Thyroid gland (tissue), 4 donors: ENCODE results near the gene NFIX. TPM values are rescaled to one million over a fixed set of nuclear protein-coding genes. Genes with fewer than 3 reads are reported as not detected.

ENCODE experiments used
- DNase-seq, 2 donors: peaks; one replicate each; pipeline ENCODE4 v3.0.0-alpha.2; 2019
- H3K27ac ChIP-seq, 3 donors: fragments of 200-600 bp; sonication (generic); 1 replicate in 2 of 3; 2 replicates in 1 of 3; pipeline ENCODE4 v1.5.1; 2016 to 2019; ENCODE audit warnings: mild to moderate bottlenecking in 1 of 3, moderate library complexity in 1 of 3
- H3K27me3 ChIP-seq: fragments of 200-600 bp; sonication (generic); one replicate; pipeline ENCODE4 v1.5.1; 2019
- H3K36me3 ChIP-seq, 2 donors: fragments of 200-600 bp; sonication (generic); one replicate each; pipeline ENCODE4 v1.5.1; 2016 to 2019
- H3K4me1 ChIP-seq, 2 donors: fragments of 200-600 bp; sonication (generic); one replicate each; pipeline ENCODE4 v1.5.1; 2017 to 2019
- H3K4me3 ChIP-seq, 3 donors: fragments of 200-600 bp; sonication (generic); replicated peaks in 1 of 3; 1 replicate in 2 of 3; 2 replicates in 1 of 3; pipeline ENCODE4 v1.5.1; 2016; ENCODE audit warnings: mild to moderate bottlenecking in 1 of 3
- H3K9me3 ChIP-seq: fragments of 200-600 bp; sonication (generic); one replicate; pipeline ENCODE4 v1.5.1; 2017
- POLR2A ChIP-seq, 2 donors: fragments of 450-650 bp; IDR thresholded peaks; one replicate each; pipeline ENCODE4 v1.6.1; 2017; ENCODE audit warnings: antibody characterized with exemption in 2 of 2, mild to moderate bottlenecking in 2 of 2, moderate library complexity in 1 of 2
- WGBS, 2 donors: methylation state at CpG; one replicate each; pipeline ENCODE4 v1.1.5; 2017; 5-methylcytosine and 5-hydroxymethylcytosine counted together
- intact Hi-C: fragments of 100-400 bp; cut with DNase I; formaldehyde crosslinking; loops from one replicate; pipeline ENCODE4 v1.15.1; 2023
- total RNA-seq, 4 donors: library from RNA; depleted of rRNA; stranded (reverse); fragments of >200 nt; gene quantifications; one replicate each; pipeline ENCODE4 v1.2.3, GENCODE V29; 2016
- TF ChIP-seq, protein P1 (sequence below), 6 experiments: fragments of 200-600 bp in 3 of 6; fragments of 450-650 bp in 3 of 6; sonication (generic) in 3 of 6; IDR thresholded peaks; one replicate each; pipeline ENCODE4 v1.5.1; 2016 to 2019; ENCODE audit warnings: antibody characterized with exemption in 6 of 6, mild to moderate bottlenecking in 2 of 6, inconsistent platforms in 1 of 6, moderate library complexity in 1 of 6

The NFIX gene
- total RNA-seq, 4 donors from 2014 or later: 38.8 to 70.2 (median 62.4) TPM

DNA sequence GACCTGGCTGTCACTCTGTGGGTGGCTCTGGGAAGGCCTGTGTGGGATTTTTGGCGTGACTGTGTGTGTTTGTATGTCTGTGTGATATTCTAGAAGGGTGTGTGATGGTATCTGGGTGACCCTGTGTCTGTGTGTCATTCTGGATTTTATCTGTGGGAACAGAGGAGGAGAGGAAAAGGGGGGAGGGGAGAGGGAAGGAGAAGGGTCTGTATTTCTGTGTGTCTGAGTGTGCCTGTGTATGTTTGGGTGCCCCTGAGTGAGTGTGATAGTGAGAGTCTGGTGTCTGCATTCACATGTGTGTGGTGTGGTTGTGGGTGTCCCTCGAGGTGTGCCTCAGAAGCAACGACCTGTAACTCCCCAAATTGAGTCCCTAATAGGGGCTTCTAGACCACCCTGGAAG, 8.1 kb upstream of the NFIX start:
- Histone ChIP-seq H3K36me3 (no peaks in the 10 kb centered on the region), H3K9me3 (no peaks in the 10 kb centered on the region), H3K4me3 (no peak overlapping the region), H3K27me3 (no peaks in the 10 kb centered on the region), H3K4me1 (peaks cover 4 to 14% of the 10 kb centered on the region in 2 donors), H3K27ac (no peak overlapping the region)
- intact Hi-C loops: loop anchor here (5.0 kb wide), 1 partner anchor 45 kb away; no protein-coding TSS in a partner anchor
- 71 to 79% methylated on average over 3 of the region's 3 CpGs for WGBS, 2 donors
- no peak for DNase-seq
- TF ChIP-seq, protein P1, sequence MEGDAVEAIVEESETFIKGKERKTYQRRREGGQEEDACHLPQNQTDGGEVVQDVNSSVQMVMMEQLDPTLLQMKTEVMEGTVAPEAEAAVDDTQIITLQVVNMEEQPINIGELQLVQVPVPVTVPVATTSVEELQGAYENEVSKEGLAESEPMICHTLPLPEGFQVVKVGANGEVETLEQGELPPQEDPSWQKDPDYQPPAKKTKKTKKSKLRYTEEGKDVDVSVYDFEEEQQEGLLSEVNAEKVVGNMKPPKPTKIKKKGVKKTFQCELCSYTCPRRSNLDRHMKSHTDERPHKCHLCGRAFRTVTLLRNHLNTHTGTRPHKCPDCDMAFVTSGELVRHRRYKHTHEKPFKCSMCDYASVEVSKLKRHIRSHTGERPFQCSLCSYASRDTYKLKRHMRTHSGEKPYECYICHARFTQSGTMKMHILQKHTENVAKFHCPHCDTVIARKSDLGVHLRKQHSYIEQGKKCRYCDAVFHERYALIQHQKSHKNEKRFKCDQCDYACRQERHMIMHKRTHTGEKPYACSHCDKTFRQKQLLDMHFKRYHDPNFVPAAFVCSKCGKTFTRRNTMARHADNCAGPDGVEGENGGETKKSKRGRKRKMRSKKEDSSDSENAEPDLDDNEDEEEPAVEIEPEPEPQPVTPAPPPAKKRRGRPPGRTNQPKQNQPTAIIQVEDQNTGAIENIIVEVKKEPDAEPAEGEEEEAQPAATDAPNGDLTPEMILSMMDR (IDR thresholded peaks at IDR 0.05): no peak
- TF ChIP-seq POLR2A (IDR thresholded peaks at IDR 0.05): no peak

DNA sequence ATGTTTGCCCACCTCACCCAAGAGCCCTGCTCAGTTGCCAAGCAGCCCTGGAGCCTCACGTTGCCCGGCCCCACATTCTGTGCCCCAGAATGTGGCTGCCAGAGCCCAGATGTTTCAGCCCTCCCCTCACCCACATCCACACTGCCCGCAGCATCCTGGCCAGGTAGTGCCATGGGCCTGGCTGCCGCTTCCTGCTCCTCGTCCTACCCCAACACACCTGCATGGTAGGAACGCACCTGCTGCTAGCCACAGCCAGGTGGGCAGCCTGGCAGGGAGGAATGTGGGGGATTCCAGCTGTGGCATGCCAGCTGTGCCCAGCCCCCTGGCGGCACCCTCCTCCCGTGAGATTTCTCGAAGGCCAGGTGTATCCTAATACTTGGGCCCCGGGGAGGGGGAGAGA, 7.5 kb upstream of the NFIX start:
- TF ChIP-seq, protein P1 (IDR thresholded peaks at IDR 0.05): no peak
- no peak for TF ChIP-seq POLR2A (IDR thresholded peaks at IDR 0.05)
- Histone ChIP-seq H3K9me3 (no peaks in the 10 kb centered on the region), H3K27me3 (no peaks in the 10 kb centered on the region), H3K4me1 (peaks cover 4 to 14% of the 10 kb centered on the region in 2 donors), H3K36me3 (no peaks in the 10 kb centered on the region), H3K4me3 (no peak overlapping the region), H3K27ac (no peak overlapping the region)
- DNase-seq: no peak
- intact Hi-C loops: loop anchor here (5.0 kb wide), 1 partner anchor 45 kb away; no protein-coding TSS in a partner anchor
- WGBS, 2 donors: 79 to 81% methylated on average over 5 to 8 of the region's 10 CpGs

DNA sequence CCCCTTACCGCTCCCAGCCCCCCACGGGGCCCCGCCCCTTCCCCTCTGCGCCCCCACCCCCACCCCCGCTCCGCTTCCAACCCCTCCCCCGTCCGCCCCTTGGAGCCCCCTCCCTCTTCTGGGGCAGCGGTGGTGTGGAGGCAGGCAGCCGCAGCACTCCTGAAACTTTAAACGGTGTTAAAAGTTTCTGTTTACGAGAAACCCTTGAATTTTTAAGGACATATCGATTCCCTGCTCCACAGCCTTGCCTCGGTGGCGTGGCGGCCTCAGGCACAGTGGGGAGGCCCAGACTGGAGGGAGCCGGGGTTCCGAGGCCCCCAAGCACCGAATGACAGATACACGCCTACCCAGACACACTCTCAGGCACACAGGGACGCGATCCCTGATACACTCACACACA, 4.8 kb upstream of the NFIX start:
- intact Hi-C loops: no loop called here
- 44 to 55% methylated on average over 20 to 22 of the region's 22 CpGs for WGBS, 2 donors

DNA sequence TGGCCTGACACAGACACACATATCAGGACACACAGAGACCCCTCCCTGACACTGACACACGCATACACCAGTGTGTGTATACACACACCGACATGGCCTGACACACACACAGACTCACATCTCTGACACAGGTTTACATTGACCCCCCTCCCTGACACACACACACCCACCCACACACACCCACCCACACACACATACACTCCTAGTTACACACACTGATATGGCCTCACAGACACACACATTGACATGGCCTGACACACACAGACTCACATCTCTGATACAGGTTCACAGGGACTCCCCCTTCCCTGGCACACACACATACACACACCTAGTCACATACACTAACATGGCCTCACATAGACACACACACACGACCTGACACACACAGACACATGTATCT, 4.4 kb upstream of the NFIX start:
- TF ChIP-seq, protein P1 (IDR thresholded peaks at IDR 0.05): no peak
- no peak for TF ChIP-seq POLR2A (IDR thresholded peaks at IDR 0.05)
- no peak for DNase-seq
- no peaks in the 10 kb centered on the region for H3K27me3 ChIP-seq
- no peak overlapping the region for H3K27ac ChIP-seq
- no peaks in the 10 kb centered on the region for H3K36me3 ChIP-seq
- H3K4me1 ChIP-seq: no peaks in the 10 kb centered on the region
- 77 to 85% methylated on average over 3 of the region's 3 CpGs for WGBS, 2 donors
- no peaks in the 10 kb centered on the region for H3K9me3 ChIP-seq
- H3K4me3 ChIP-seq: no peak overlapping the region
- intact Hi-C loops: no loop called here

More for the DNA sequence above, 4.8 kb upstream of the NFIX start:
- H3K27ac ChIP-seq: no peak overlapping the region
- DNase-seq: no peak
- H3K4me3 ChIP-seq: no peak overlapping the region
- H3K36me3 ChIP-seq: no peaks in the 10 kb centered on the region
- TF ChIP-seq, protein P1 (IDR thresholded peaks at IDR 0.05): no peak
- no peak for TF ChIP-seq POLR2A (IDR thresholded peaks at IDR 0.05)
- no peaks in the 10 kb centered on the region for H3K27me3 ChIP-seq
- H3K4me1 ChIP-seq: no peaks in the 10 kb centered on the region
- H3K9me3 ChIP-seq: no peaks in the 10 kb centered on the region

DNA sequence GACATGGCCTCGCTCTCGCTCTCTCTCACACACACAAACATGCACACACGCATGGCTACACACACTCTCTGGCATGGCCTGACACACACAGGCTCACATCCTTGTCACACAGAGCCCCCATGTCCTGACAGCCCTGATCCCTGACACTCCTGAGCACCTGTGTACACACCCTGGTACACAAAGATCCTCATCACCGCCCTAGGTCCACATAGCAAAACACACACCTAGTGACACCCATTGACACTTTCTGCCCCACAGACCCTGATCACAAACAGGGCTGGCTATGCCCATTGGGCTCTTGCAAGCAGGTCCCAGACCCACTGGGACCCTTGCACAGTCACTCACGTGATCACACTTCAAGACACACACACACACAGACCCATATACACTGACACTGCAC, 4.0 kb upstream of the NFIX start:
- no peak for TF ChIP-seq POLR2A (IDR thresholded peaks at IDR 0.05)
- TF ChIP-seq, protein P1 (IDR thresholded peaks at IDR 0.05): no peak
- DNase-seq: no peak
- 94 to 97% methylated on average over 5 of the region's 5 CpGs for WGBS, 2 donors

More for the DNA sequence above, 4.0 kb upstream of the NFIX start:
- Histone ChIP-seq H3K36me3 (no peaks in the 10 kb centered on the region), H3K27me3 (no peaks in the 10 kb centered on the region), H3K27ac (no peak overlapping the region), H3K4me3 (no peak overlapping the region), H3K4me1 (no peaks in the 10 kb centered on the region), H3K9me3 (no peaks in the 10 kb centered on the region)
- intact Hi-C loops: no loop called here
